ENCODE data around the gene SLC66A3. TPM values are rescaled to one million over a fixed set of nuclear protein-coding genes. Genes with fewer than 3 reads are reported as not detected.

Gene SLC66A3
- total RNA-seq, 1 experiment from 2014 or later = 19.2 TPM

DNA sequence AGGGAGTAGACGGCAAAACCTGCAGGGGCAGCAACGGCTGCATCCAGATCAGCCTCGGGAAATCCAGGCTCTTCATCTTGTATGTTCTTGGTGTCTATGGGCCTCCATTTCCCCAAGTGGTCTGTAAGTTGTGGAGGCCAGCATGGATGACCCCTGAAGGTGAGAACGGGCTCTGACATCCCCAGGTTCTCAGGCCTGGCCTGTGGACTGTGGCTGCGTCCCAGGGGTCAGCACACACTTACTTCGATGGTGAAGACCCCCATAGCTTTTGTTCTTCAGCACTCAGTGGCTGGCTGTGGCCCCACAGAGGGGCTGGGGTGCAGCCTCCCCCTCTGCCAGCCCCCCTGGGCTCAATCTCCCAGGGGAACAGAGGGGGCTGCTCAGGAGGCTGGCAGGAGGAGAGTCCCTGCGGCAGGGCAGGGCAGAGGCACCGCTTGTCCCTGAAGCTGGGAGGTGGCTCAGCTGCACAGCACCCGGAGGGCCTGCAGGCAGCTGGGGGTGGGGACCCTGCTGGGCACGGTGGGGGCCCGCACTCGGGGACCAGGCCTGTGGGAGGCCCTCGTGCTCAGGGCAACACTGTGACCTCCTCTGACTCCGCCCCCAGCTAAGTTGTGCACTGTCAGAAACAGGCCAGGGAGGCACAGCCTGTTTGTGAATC, 3.8 kb downstream of the SLC66A3 start:
- Histone ChIP-seq H3K27me3 (ENCODE audit: low read length) (no peaks in the 10 kb centered on the region), H3K4me2 (ENCODE audit: low read length) (no peak overlapping the region), H3K36me3 (ENCODE audit: low read depth, low read length) (no peaks in the 10 kb centered on the region), H3K79me2 (ENCODE audit: low read length) (no peaks in the 10 kb centered on the region), H3F3A (ENCODE audit: low read length, unreplicated experiment) (no peaks in the 10 kb centered on the region), H3K4me1 (ENCODE audit: insufficient read depth, low read length) (peaks cover 12% of the 10 kb centered on the region), H4K20me1 (ENCODE audit: low read length) (no peaks in the 10 kb centered on the region), H3K27ac (ENCODE audit: low read length) (no peak overlapping the region), H3K9ac (ENCODE audit: low read length) (no peak overlapping the region), H3K4me3 (ENCODE audit: low read length) (no peak overlapping the region), H2AFZ (ENCODE audit: low read length) (no peak overlapping the region), H3K9me2 (replicated peaks; ENCODE audit: low read length) (no peaks in the 10 kb centered on the region), H3K9me3 (ENCODE audit: low read length) (no peaks in the 10 kb centered on the region)
- no TSS peak for BruUV-seq (replicated peaks)
- intact Hi-C loops (cut with micrococcal nuclease) = loop anchor here (10.0 kb wide), 1 partner anchor 186 kb away; the partner anchor contains the start of gene ROCK2
- ChIA-PET POLR2A (ENCODE audit: unreplicated experiment) (no interaction called here), CTCF (no interaction called here)
- no peak for TF ChIP-seq CTCF (conservative IDR thresholded peaks at IDR 0.05; ENCODE audit: low read depth, low read length)
- TF ChIP-seq EZH2phosphoT487 (IDR thresholded peaks at IDR 0.05; ENCODE audit: borderline replicate concordance, low read length) = no peak
- no peak for TF ChIP-seq EZH2 (IDR thresholded peaks at IDR 0.05; ENCODE audit: low read length, unreplicated experiment)
- DNase-seq = no peak
- ATAC-seq = no peak

- CTCF ChIA-PET = interaction anchor here (0.6 kb wide), 1 partner anchor 327 kb away, joined by 3 read pairs; no protein-coding TSS in a partner anchor
- Histone ChIP-seq H3K9me2 (replicated peaks; ENCODE audit: low read length) (no peaks in the 10 kb centered on the region), H3K27ac (ENCODE audit: low read length) (no peak overlapping the region), H3K9ac (ENCODE audit: low read length) (no peak overlapping the region), H4K20me1 (ENCODE audit: low read length) (no peaks in the 10 kb centered on the region), H3K79me2 (ENCODE audit: low read length) (no peaks in the 10 kb centered on the region), H3K9me3 (ENCODE audit: low read length) (no peaks in the 10 kb centered on the region), H3K27me3 (ENCODE audit: low read length) (no peaks in the 10 kb centered on the region), H3K4me2 (ENCODE audit: low read length) (no peak overlapping the region), H3F3A (ENCODE audit: low read length, unreplicated experiment) (no peaks in the 10 kb centered on the region), H3K36me3 (ENCODE audit: low read depth, low read length) (no peaks in the 10 kb centered on the region), H2AFZ (ENCODE audit: low read length) (no peak overlapping the region), H3K4me1 (ENCODE audit: insufficient read depth, low read length) (peaks cover 7% of the 10 kb centered on the region), H3K4me3 (ENCODE audit: low read length) (no peak overlapping the region)
- intact Hi-C loops (cut with micrococcal nuclease) = loop anchor here (10.0 kb wide), 1 partner anchor 185 kb away; the partner anchor contains the start of gene ROCK2
- no TSS peak for BruUV-seq (replicated peaks)
- ATAC-seq = no peak
- no peak for TF ChIP-seq CTCF (conservative IDR thresholded peaks at IDR 0.05; ENCODE audit: low read depth, low read length)
- TF ChIP-seq EZH2phosphoT487 (IDR thresholded peaks at IDR 0.05; ENCODE audit: borderline replicate concordance, low read length) = no peak
- no peak for TF ChIP-seq EZH2 (IDR thresholded peaks at IDR 0.05; ENCODE audit: low read length, unreplicated experiment)
- POLR2A ChIA-PET (ENCODE audit: unreplicated experiment) = no interaction called here
- no peak for DNase-seq
Measured at GRCh38 chr2:11159574-11160170, 4.4 kb downstream of the SLC66A3 start.

GRCh38 chr2:11160256-11160655, 5.0 kb downstream of the SLC66A3 start:
- H3K9me3 ChIP-seq (ENCODE audit: low read length) = no peaks in the 10 kb centered on the region
- intact Hi-C loops (cut with micrococcal nuclease) = no loop called here
- no peaks in the 10 kb centered on the region for H4K20me1 ChIP-seq (ENCODE audit: low read length)
- TF ChIP-seq EZH2phosphoT487 (IDR thresholded peaks at IDR 0.05; ENCODE audit: borderline replicate concordance, low read length) (no peak), EZH2 (IDR thresholded peaks at IDR 0.05; ENCODE audit: low read length, unreplicated experiment) (no peak), CTCF (conservative IDR thresholded peaks at IDR 0.05; ENCODE audit: low read depth, low read length) (no peak)
- H3K4me3 ChIP-seq (ENCODE audit: low read length) = no peak overlapping the region
- no peak for ATAC-seq
- no peak overlapping the region for H3K9ac ChIP-seq (ENCODE audit: low read length)
- POLR2A ChIA-PET (ENCODE audit: unreplicated experiment) = no interaction called here
- H2AFZ ChIP-seq (ENCODE audit: low read length) = no peak overlapping the region
- H3K36me3 ChIP-seq (ENCODE audit: low read depth, low read length) = no peaks in the 10 kb centered on the region
- H3K79me2 ChIP-seq (ENCODE audit: low read length) = no peaks in the 10 kb centered on the region
- H3K9me2 ChIP-seq (replicated peaks; ENCODE audit: low read length) = no peaks in the 10 kb centered on the region
- no peak overlapping the region for H3K27ac ChIP-seq (ENCODE audit: low read length)
- no TSS peak for BruUV-seq (replicated peaks)
- CTCF ChIA-PET = interaction anchor here (0.6 kb wide), 1 partner anchor 327 kb away, joined by 3 read pairs; no protein-coding TSS in a partner anchor
- H3K4me2 ChIP-seq (ENCODE audit: low read length) = no peak overlapping the region
- H3F3A ChIP-seq (ENCODE audit: low read length, unreplicated experiment) = no peaks in the 10 kb centered on the region
- H3K4me1 ChIP-seq (ENCODE audit: insufficient read depth, low read length) = peaks cover 6% of the 10 kb centered on the region; the same call in 1 of the 2 replicates
- no peaks in the 10 kb centered on the region for H3K27me3 ChIP-seq (ENCODE audit: low read length)
- DNase-seq = no peak
